Measurements from ENCODE around the gene ZSWIM6. TPM values are rescaled to one million over a fixed set of nuclear protein-coding genes. Genes with fewer than 3 reads are reported as not detected.

ZSWIM6 gene
- total RNA-seq, 1 donor from 2014 or later = 8.8 TPM

DNA sequence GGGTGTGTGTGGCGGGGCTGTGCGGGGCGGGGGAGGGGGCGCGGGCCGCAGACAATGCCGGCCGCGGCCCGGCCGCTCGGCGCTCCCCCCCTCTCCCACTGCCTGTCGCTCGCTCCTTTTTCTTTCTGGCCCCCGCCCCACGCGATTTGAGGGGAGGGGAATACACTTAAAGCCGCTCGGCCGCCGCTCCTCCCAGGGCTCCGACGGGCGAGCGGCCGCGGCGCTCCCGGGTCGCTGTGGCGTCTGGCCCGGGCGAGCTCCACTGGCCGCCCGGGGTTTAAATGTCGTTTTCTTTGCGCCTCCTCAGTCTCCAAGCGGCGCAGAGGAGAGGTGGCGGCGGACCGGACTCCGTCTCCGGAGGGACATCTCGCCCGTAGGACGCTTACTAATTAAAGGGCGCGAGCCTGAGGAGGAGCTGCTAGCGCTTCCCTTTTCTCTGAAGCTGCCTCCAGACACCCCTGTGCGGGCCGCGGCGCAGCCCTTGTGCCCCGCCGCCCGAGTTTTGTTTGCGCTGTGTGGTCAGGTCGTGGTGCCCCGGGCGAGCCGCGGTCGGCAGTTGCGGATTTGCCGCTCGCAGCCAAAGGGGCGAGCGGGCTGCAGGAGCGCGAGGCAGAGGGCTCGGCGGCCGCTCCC is 1.4 kb downstream of the ZSWIM6 start:
- Histone ChIP-seq H3K27ac (peak overlapping the region; percentile 93 to 98), H3K9me3 (no peaks in the 10 kb centered on the region), H3K4me1 (peaks cover 0 to 18% of the 10 kb centered on the region in 2 donors), H3K4me3 (peak overlapping the region; percentile 94 to 99), H3K36me3 (no peaks in the 10 kb centered on the region), H3K27me3 (no peaks in the 10 kb centered on the region)
- intact Hi-C loops (cut with DNase I) = loop anchor here (5.0 kb wide), 3 partner anchors 46 to 974 kb away; partner anchors contain the start of gene KIF2A
- DNase-seq (ENCODE audit: low spot score in 2 of 2) = no peak
- TF ChIP-seq CTCF (IDR thresholded peaks at IDR 0.05) = peak in 1 of 3 experiments; percentile 7

DNA sequence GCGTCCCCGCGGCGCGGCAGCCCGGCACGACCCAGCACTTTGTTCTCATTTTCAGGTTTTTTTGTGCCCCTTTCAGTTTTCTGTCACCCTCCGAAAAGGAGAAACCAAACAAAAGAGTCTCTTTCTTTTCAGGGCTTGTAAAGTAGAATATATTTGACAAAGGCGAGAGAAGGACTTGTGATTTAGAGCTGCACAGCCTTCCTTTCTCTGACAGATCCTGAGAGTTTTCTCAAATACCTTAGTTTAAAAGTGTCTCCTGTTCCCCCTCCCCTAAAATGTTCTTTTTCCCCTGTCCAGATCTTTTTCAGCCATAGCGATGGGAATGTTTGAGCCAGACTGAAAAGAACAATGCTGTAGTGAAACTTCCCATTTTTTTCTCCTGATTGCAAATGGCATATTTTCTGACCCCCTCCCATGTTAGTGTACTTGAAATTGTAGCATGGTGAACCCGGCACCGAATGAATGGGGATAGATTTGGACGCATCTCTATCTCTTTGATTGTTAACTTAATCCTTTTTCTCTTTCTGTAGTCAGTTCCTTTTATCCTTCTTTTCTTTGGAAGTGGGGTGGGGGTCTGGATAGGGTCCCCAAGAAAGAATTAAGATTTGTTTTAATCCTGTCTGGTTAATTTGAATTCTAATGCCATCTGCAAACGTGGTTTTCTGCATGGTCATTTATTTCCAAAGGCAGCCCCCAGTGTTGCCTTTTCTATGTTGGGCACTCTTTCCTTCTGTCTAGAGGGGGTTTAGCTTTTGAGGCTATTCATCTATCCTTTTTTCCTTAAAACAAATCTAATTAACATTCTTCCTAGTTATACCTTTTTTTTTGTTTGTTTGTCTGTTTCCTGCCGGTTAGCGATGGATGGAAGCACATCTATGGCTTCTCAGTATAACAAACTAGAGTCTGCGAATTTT is 2.2 kb downstream of the ZSWIM6 start:
- no peaks in the 10 kb centered on the region for H3K9me3 ChIP-seq
- peaks cover 0 to 13% of the 10 kb centered on the region in 2 donors for H3K4me1 ChIP-seq
- no peak for DNase-seq (ENCODE audit: low spot score in 2 of 2)
- no peaks in the 10 kb centered on the region for H3K36me3 ChIP-seq
- TF ChIP-seq CTCF (IDR thresholded peaks at IDR 0.05) = no peak
- no peaks in the 10 kb centered on the region for H3K27me3 ChIP-seq
- H3K4me3 ChIP-seq = peak overlapping the region; percentile 94 to 99
- intact Hi-C loops (cut with DNase I) = loop anchor here (2.0 to 5.0 kb wide), 4 partner anchors 47 to 973 kb away; partner anchors contain the start of gene KIF2A
- H3K27ac ChIP-seq = peak overlapping the region; percentile 93 to 98

GRCh38 chr5:61334868-61335615 is 3.0 kb downstream of the ZSWIM6 start:
- peak overlapping the region; percentile 18 to 99 for H3K4me3 ChIP-seq
- TF ChIP-seq CTCF (IDR thresholded peaks at IDR 0.05) = no peak
- H3K36me3 ChIP-seq = no peaks in the 10 kb centered on the region
- peaks cover 0 to 5% of the 10 kb centered on the region in 2 donors for H3K4me1 ChIP-seq
- no peaks in the 10 kb centered on the region for H3K27me3 ChIP-seq
- intact Hi-C loops (cut with DNase I) = loop anchor here (2.0 to 5.0 kb wide), 4 partner anchors 48 to 972 kb away; partner anchors contain the start of gene KIF2A
- DNase-seq (ENCODE audit: low spot score in 2 of 2) = no peak
- H3K27ac ChIP-seq = no peak overlapping the region
- H3K9me3 ChIP-seq = no peaks in the 10 kb centered on the region

DNA sequence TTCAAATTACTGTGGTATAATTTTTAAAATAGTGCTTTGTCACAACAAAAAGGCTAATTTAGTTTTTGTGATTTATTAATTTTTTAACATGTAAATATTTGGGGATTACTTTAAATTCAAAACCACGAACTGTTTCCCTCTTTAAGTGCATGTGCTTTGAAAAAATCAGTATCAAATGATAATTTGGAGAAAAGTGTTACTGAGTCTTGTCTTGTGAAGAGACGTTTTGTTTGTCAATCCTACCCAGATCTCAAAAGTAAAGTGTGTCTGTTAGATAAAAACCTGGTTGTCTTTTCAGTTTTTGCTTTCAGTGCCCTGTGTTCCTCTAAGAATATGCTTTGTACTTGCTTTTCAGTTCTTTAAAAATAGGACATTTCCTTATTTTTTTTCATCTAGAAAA is 7.7 kb downstream of the ZSWIM6 start:
- no peak for DNase-seq (ENCODE audit: low spot score in 2 of 2)
- intact Hi-C loops (cut with DNase I) = no loop called here
- no peak overlapping the region for H3K4me3 ChIP-seq
- peaks cover 2 to 8% of the 10 kb centered on the region in 2 donors for H3K4me1 ChIP-seq
- TF ChIP-seq CTCF (IDR thresholded peaks at IDR 0.05) = no peak
- H3K9me3 ChIP-seq = no peaks in the 10 kb centered on the region
- no peak overlapping the region for H3K27ac ChIP-seq
- no peaks in the 10 kb centered on the region for H3K27me3 ChIP-seq
- H3K36me3 ChIP-seq = no peaks in the 10 kb centered on the region

DNA sequence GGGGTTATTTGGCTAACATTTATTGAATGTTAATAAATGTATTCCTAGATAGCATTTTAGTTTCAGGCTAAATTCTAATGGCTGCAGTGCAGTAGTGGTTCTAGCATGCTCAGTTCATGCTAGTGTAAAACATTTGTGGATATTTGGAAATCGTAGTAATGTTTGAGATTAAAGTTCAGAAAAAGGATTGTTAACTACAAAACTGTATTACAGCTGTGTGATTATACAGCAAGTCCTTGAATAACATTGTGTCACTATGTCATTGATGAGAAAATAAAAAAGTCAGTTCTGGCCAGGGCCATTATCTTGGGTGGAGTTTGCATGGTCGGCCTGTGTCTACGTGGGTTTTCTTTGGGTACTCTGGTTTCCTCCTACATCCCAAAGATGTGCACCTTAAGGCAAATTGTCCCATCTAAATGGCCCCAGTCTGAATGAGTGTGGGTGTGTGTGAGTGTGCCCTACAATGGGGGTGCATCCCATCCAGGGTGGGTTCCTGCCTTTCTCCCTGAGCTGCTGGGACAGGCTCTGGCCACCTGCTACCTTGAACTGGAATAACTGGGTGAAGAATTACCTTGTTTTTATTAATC is 8.8 kb downstream of the ZSWIM6 start:
- H3K4me1 ChIP-seq = peaks cover 2 to 3% of the 10 kb centered on the region in 2 donors
- no peaks in the 10 kb centered on the region for H3K36me3 ChIP-seq
- no peak for DNase-seq (ENCODE audit: low spot score in 2 of 2)
- no peaks in the 10 kb centered on the region for H3K27me3 ChIP-seq
- no peak overlapping the region for H3K4me3 ChIP-seq
- H3K9me3 ChIP-seq = no peaks in the 10 kb centered on the region
- intact Hi-C loops (cut with DNase I) = no loop called here
- H3K27ac ChIP-seq = no peak overlapping the region
- TF ChIP-seq CTCF (IDR thresholded peaks at IDR 0.05) = no peak
